ENCODE data around the gene STIL.

- TF ChIP-seq EZH2 (IDR thresholded peaks at IDR 0.05; ENCODE audit: borderline replicate concordance, low read length) (no peak), CTCF (IDR thresholded peaks at IDR 0.05; ENCODE audit: low read length) (no peak)
Observed at GRCh38 chr1:47331875-47332274, 17.9 kb upstream of the STIL start.

Data from OCI-LY1 (cell line).